B cell (primary cell): Measurements from ENCODE around the gene CADM1. TPM values are rescaled to one million over a fixed set of nuclear protein-coding genes. Genes with fewer than 3 reads are reported as not detected.

ENCODE experiments used
- ATAC-seq: fragments of 200-7000 bp; cut with Tn5 transposase; one replicate; pipeline ENCODE4 v1.10.0; 2021; ENCODE audit warnings: low read depth, mild to moderate bottlenecking, moderate number of reproducible peaks, moderate library complexity
- CTCF ChIA-PET: fragments of 350-600 bp; sonication (Branson Sonifier 250); formaldehyde crosslinking; loops from one replicate; lab custom pipeline; 2021; ENCODE audit warnings: antibody characterized with exemption, inconsistent platforms; lab: Charles Lee
- POLR2A ChIA-PET: fragments of 350-600 bp; sonication (Branson Sonifier 250); formaldehyde crosslinking; loops from one replicate; lab custom pipeline; 2021; ENCODE audit warnings: antibody characterized with exemption; lab: Charles Lee
- DNase-seq: peaks from one replicate; pipeline ENCODE4 v3.0.0; 2013
- H2AFZ ChIP-seq: 2 replicates; pipeline ENCODE4 v1.6.1; 2012; ENCODE audit warnings: mild to moderate bottlenecking, low read depth, low read length; ENCODE audit not compliant: insufficient read depth, poor library complexity, severe bottlenecking
- H3K27ac ChIP-seq, 2 donors: 1 replicate in 1 of 2; 2 replicates in 1 of 2; pipeline ENCODE4 v1.5.1; 2012 to 2013; ENCODE audit warnings: low read length in 2 of 2, mild to moderate bottlenecking in 2 of 2, moderate library complexity in 1 of 2
- H3K27me3 ChIP-seq, 4 experiments: fragments of 200-600 bp in 1 of 4; sonication (generic) in 1 of 4; replicated peaks in 1 of 4; 1 replicate in 2 of 4; 2 replicates in 2 of 4; pipeline versions ENCODE4 v1.6.1 to v1.7.0; 2013 to 2016; ENCODE audit warnings: low read length in 3 of 4, mild to moderate bottlenecking in 2 of 4, mixed read lengths in 1 of 4, moderate library complexity in 1 of 4; ENCODE audit not compliant: insufficient read depth in 4 of 4, control insufficient read depth in 3 of 4; ENCODE audit errors: control extremely low read depth in 1 of 4
- H3K36me3 ChIP-seq, 2 experiments: replicated peaks in 1 of 2; 1 replicate in 1 of 2; 2 replicates in 1 of 2; pipeline versions ENCODE4 v1.6.1 to v1.7.1; 2013; ENCODE audit warnings: low read length in 1 of 2; ENCODE audit not compliant: insufficient read depth in 2 of 2, control insufficient read depth in 1 of 2; ENCODE audit errors: control extremely low read depth in 1 of 2, extremely low read depth in 1 of 2
- H3K4me1 ChIP-seq, 2 donors: fragments of 200-600 bp in 1 of 2; sonication (generic) in 1 of 2; 1 replicate in 1 of 2; 2 replicates in 1 of 2; pipeline versions ENCODE4 v1.5.1 to v1.6.1; 2013 to 2017; ENCODE audit warnings: low read length in 2 of 2; ENCODE audit not compliant: control insufficient read depth in 2 of 2, insufficient read depth in 2 of 2
- H3K4me2 ChIP-seq: replicated peaks from 2 replicates; pipeline ENCODE3; 2012; ENCODE audit warnings: mild to moderate bottlenecking, low read depth, low read length; ENCODE audit not compliant: poor library complexity, severe bottlenecking
- H3K4me3 ChIP-seq, 5 experiments: fragments of 200-600 bp in 1 of 5; sonication (generic) in 1 of 5; 1 replicate in 3 of 5; 2 replicates in 2 of 5; pipeline versions ENCODE4 v1.5.1 to v1.7.0; 2011 to 2016; ENCODE audit warnings: low read length in 4 of 5, mild to moderate bottlenecking in 4 of 5, low read depth in 2 of 5, control low read depth in 1 of 5, moderate library complexity in 1 of 5; ENCODE audit not compliant: insufficient read depth in 1 of 5; ENCODE audit errors: control extremely low read depth in 1 of 5, extremely low read depth in 1 of 5
- H3K79me2 ChIP-seq: fragments of 200-600 bp; sonication (generic); one replicate; pipeline ENCODE4 v1.6.0; 2016; ENCODE audit warnings: low read length; ENCODE audit not compliant: control insufficient read depth, insufficient read depth
- H3K9ac ChIP-seq: fragments of 200-600 bp; sonication (generic); 2 replicates; pipeline ENCODE4 v1.6.1; 2017; ENCODE audit warnings: mild to moderate bottlenecking, low read length, moderate library complexity
- H3K9me3 ChIP-seq, 3 donors: one replicate each; pipeline versions ENCODE4 v1.6.1 to v1.7.1; 2013; ENCODE audit warnings: low read length in 2 of 3; ENCODE audit not compliant: control insufficient read depth in 2 of 3, insufficient read depth in 1 of 3; ENCODE audit errors: control extremely low read depth in 1 of 3
- H4K20me1 ChIP-seq: 2 replicates; pipeline ENCODE4 v1.6.0; 2012; ENCODE audit warnings: mild to moderate bottlenecking, low read length; ENCODE audit not compliant: insufficient read depth, control insufficient read depth, poor library complexity, severe bottlenecking
- H3K27ac Mint-ChIP-seq: one replicate; pipeline ENCODE4 v1.8.0; 2021; ENCODE audit warnings: mixed read lengths
- H3K27me3 Mint-ChIP-seq: one replicate; pipeline ENCODE4 v1.8.0; 2021; ENCODE audit warnings: mixed read lengths
- H3K4me1 Mint-ChIP-seq: one replicate; pipeline ENCODE4 v1.8.0; 2021; ENCODE audit warnings: mixed read lengths
- H3K4me3 Mint-ChIP-seq: one replicate; pipeline ENCODE4 v1.8.0; 2021; ENCODE audit warnings: mixed read lengths
- H3K9me3 Mint-ChIP-seq: one replicate; pipeline ENCODE4 v1.8.0; 2022; ENCODE audit warnings: mixed read lengths; ENCODE audit not compliant: insufficient read depth
- CTCF ChIP-seq: fragments of 200-600 bp; IDR thresholded peaks from one replicate; pipeline ENCODE4 v1.8.0; 2022; ENCODE audit warnings: antibody characterized with exemption, mild to moderate bottlenecking
- EZH2 ChIP-seq: IDR thresholded peaks from 2 replicates; pipeline ENCODE4 v1.6.1; 2012; ENCODE audit warnings: borderline replicate concordance, low read depth, mild to moderate bottlenecking, moderate library complexity, low read length; ENCODE audit not compliant: insufficient read depth, poor library complexity, severe bottlenecking
- whole genome bisulfite sequencing: methylation state at CpG from one replicate; pipeline ENCODE4 v1.1.5; 2013; ENCODE audit warnings: missing lambda C conversion rate; ENCODE audit not compliant: insufficient coverage; 5-methylcytosine and 5-hydroxymethylcytosine counted together
- intact Hi-C: fragments of 100-400 bp; cut with micrococcal nuclease; formaldehyde crosslinking; loops from one replicate; pipeline ENCODE4 v1.10.0; 2022
- polyA plus RNA-seq: library from polyadenylated mRNA; depleted of rRNA; stranded (reverse); fragments of >200 nt; gene quantifications from 2 replicates; pipeline ENCODE4 v1.2.3, GENCODE V29; 2012
- total RNA-seq, 2 donors: library from RNA; stranded (reverse); fragments of 120-200 nt in 1 of 2; gene quantifications; 1 replicate in 1 of 2; 2 replicates in 1 of 2; pipeline versions ENCODE4 v1.2.3 to v1.2.4, GENCODE V29; 2013 to 2022

CADM1 gene
- total and polyA plus RNA-seq, 2 donors (not counting 1 experiment from before 2014, with no cell fraction given): 0.43 to 0.49 TPM

GRCh38 chr11:115202900-115203552 lies 301.2 kb downstream of the CADM1 start:
- Mint-ChIP-seq H3K27ac (no peak overlapping the region), H3K4me1 (no peaks in the 10 kb centered on the region), H3K9me3 (no peaks in the 10 kb centered on the region), H3K27me3 (peaks cover 4% of the 10 kb centered on the region), H3K4me3 (no peak overlapping the region)
- H3K9ac ChIP-seq: no peak overlapping the region
- H3K4me3 ChIP-seq: no peak overlapping the region
- H3K4me2 ChIP-seq: no peak overlapping the region
- TF ChIP-seq CTCF (no peak), EZH2 (no peak)
- no peak overlapping the region for H3K27ac ChIP-seq
- intact Hi-C loops: no loop called here
- no peaks in the 10 kb centered on the region for H3K79me2 ChIP-seq
- no peaks in the 10 kb centered on the region for H3K36me3 ChIP-seq
- DNase-seq (no peak), ATAC-seq (no peak)
- H3K9me3 ChIP-seq: no peaks in the 10 kb centered on the region
- 0% methylated on average over 1 of the region's 2 CpGs for WGBS
- POLR2A ChIA-PET: no interaction called here
- no peaks in the 10 kb centered on the region for H4K20me1 ChIP-seq
- no peaks in the 10 kb centered on the region for H3K4me1 ChIP-seq
- no peak overlapping the region for H2AFZ ChIP-seq
- H3K27me3 ChIP-seq: no peaks in the 10 kb centered on the region
- CTCF ChIA-PET: no interaction called here

GRCh38 chr11:115202074-115202473 lies 302.1 kb downstream of the CADM1 start:
- H3K9me3 ChIP-seq: no peaks in the 10 kb centered on the region
- Mint-ChIP-seq H3K27ac (no peak overlapping the region), H3K9me3 (no peaks in the 10 kb centered on the region), H3K4me1 (no peaks in the 10 kb centered on the region), H3K27me3 (peaks cover 1% of the 10 kb centered on the region), H3K4me3 (no peak overlapping the region)
- ChIA-PET POLR2A (no interaction called here), CTCF (no interaction called here)
- H4K20me1 ChIP-seq: no peaks in the 10 kb centered on the region
- ATAC-seq (no peak), DNase-seq (no peak)
- intact Hi-C loops: no loop called here
- no peak overlapping the region for H3K9ac ChIP-seq
- H3K4me2 ChIP-seq: no peak overlapping the region
- no peaks in the 10 kb centered on the region for H3K79me2 ChIP-seq
- H3K27ac ChIP-seq: no peak overlapping the region
- H3K36me3 ChIP-seq: no peaks in the 10 kb centered on the region
- H3K4me3 ChIP-seq: no peak overlapping the region
- TF ChIP-seq CTCF (no peak), EZH2 (no peak)
- H2AFZ ChIP-seq: no peak overlapping the region
- H3K4me1 ChIP-seq: no peaks in the 10 kb centered on the region
- H3K27me3 ChIP-seq: no peaks in the 10 kb centered on the region
- WGBS: no CpG with 5 or more reads among the region's 2 CpGs
